ENCODE measurements around the gene ZFAND2A.

GRCh38 chr7:1121476-1121875 lies 38.5 kb downstream of the ZFAND2A start:
- TF ChIP-seq CTCF (IDR thresholded peaks at IDR 0.05), result no peak
- TF ChIP-seq EZH2 (IDR thresholded peaks at IDR 0.05), result no peak
- no peak for TF ChIP-seq EZH2phosphoT487 (IDR thresholded peaks at IDR 0.05)

Data from neural progenitor cell (in vitro differentiated cells).